GM12878 (cell line): Measurements from ENCODE around the gene GPC5. TPM values are rescaled to one million over a fixed set of nuclear protein-coding genes. Genes with fewer than 3 reads are reported as not detected.

ENCODE experiments used
- CREB1 ChIP-seq: IDR thresholded peaks from 2 replicates; pipeline ENCODE4 v1.6.1; 2012; ENCODE audit warnings: low read depth, mild to moderate bottlenecking, inconsistent platforms
- EZH2 ChIP-seq: IDR thresholded peaks from 2 replicates; pipeline ENCODE4 v1.6.1; 2012; ENCODE audit warnings: low read depth, mild to moderate bottlenecking, control low read depth, inconsistent platforms, low read length, borderline replicate concordance; ENCODE audit not compliant: control insufficient read depth
- HCFC1 ChIP-seq: fragments of 150-350 bp; IDR thresholded peaks from 2 replicates; pipeline ENCODE4 v1.6.1; 2014; ENCODE audit warnings: low read length
- NR2C1 ChIP-seq: fragments of 450-650 bp; IDR thresholded peaks from 2 replicates; pipeline ENCODE4 v1.6.1; 2017; ENCODE audit warnings: antibody characterized with exemption, mild to moderate bottlenecking, moderate library complexity
- NR2C2 ChIP-seq: IDR thresholded peaks from 2 replicates; pipeline ENCODE4 v1.6.1; 2011; ENCODE audit warnings: borderline replicate concordance, low read depth; ENCODE audit not compliant: control insufficient read depth, insufficient read length
- POLR2AphosphoS2 ChIP-seq: IDR thresholded peaks from 2 replicates; pipeline ENCODE4 v1.6.1; 2011; ENCODE audit warnings: low read depth, mild to moderate bottlenecking, low read length, improper control_type of control experiment, moderate library complexity
- RAD21 ChIP-seq: IDR thresholded peaks from 2 replicates; pipeline ENCODE4 v1.6.1; 2011; ENCODE audit warnings: mild to moderate bottlenecking, low read depth, low read length, moderate library complexity; ENCODE audit not compliant: insufficient read depth
- SMC3 ChIP-seq: IDR thresholded peaks from 2 replicates; pipeline ENCODE4 v1.6.1; 2011; ENCODE audit warnings: low read length, improper control_type of control experiment, borderline replicate concordance
- SREBF1 ChIP-seq: IDR thresholded peaks from 2 replicates; pipeline ENCODE4 v1.6.1; 2012; ENCODE audit warnings: mild to moderate bottlenecking, low read length
- SUPT20H ChIP-seq: IDR thresholded peaks from 2 replicates; pipeline ENCODE4 v1.6.1; 2011; ENCODE audit warnings: low read depth, mild to moderate bottlenecking, low read length, moderate library complexity, borderline replicate concordance; ENCODE audit not compliant: control insufficient read depth
- polyA plus RNA-seq, 11 experiments: library from polyadenylated mRNA; depleted of rRNA in 4 of 11; unstranded in 6 of 11; stranded (reverse) in 5 of 11; fragments of >200 nt; fragmentation: Nextera tagmentation in 4 of 11; fragmentation: Illumina TruSeq in 1 of 11; extraction: Ambion mirVana in 4 of 11; extraction: Trizol in 1 of 11; gene quantifications; 1 replicate in 1 of 11; 2 replicates in 10 of 11; pipeline versions ENCODE4 v1.2.1 to v1.2.3, GENCODE V29; 2011 to 2016; ENCODE audit warnings: inconsistent platforms in 2 of 11, missing spikeins in 2 of 11, low read depth in 1 of 11
- total RNA-seq, 4 experiments: library from RNA; depleted of rRNA in 3 of 4; stranded (reverse); fragments of >200 nt in 3 of 4; fragmentation: Illumina TruSeq in 1 of 4; extraction: Trizol in 1 of 4; gene quantifications; 2 replicates each; pipeline versions ENCODE4 v1.2.1 to v1.2.3, GENCODE V29; 2013 to 2021
- TF ChIP-seq, protein P1 (sequence below): IDR thresholded peaks from 2 replicates; pipeline ENCODE4 v1.6.1; 2012; ENCODE audit warnings: improper control_type of control experiment, low read depth, low read length; ENCODE audit not compliant: insufficient replicate concordance
- TF ChIP-seq, protein P2 (sequence below): IDR thresholded peaks from 2 replicates; pipeline ENCODE4 v1.6.1; 2011; ENCODE audit warnings: low read depth, low read length, improper control_type of control experiment, borderline replicate concordance
- TF ChIP-seq, protein P3 (sequence below): fragments of 450-650 bp; IDR thresholded peaks from 2 replicates; pipeline ENCODE4 v1.6.1; 2016; ENCODE audit warnings: mild to moderate bottlenecking, moderate library complexity, borderline replicate concordance
- TF ChIP-seq, protein P4 (sequence below): IDR thresholded peaks from 2 replicates; pipeline ENCODE4 v1.6.1; 2011; ENCODE audit warnings: low read depth, mild to moderate bottlenecking, low read length, moderate library complexity, borderline replicate concordance; ENCODE audit errors: extremely low read depth
- TF ChIP-seq, protein P5 (sequence below): IDR thresholded peaks from 2 replicates; pipeline ENCODE4 v1.6.1; 2012; ENCODE audit warnings: low read depth, low read length, improper control_type of control experiment
- TF ChIP-seq, protein P6 (sequence below), 3 experiments: IDR thresholded peaks in 2 of 3; conservative IDR thresholded peaks in 1 of 3; 2 replicates each; pipeline ENCODE4 v1.5.1; 2011; ENCODE audit warnings: low read depth in 3 of 3, low read length in 3 of 3, mild to moderate bottlenecking in 3 of 3, control low read depth in 2 of 3, moderate library complexity in 2 of 3, inconsistent platforms in 1 of 3, mixed read lengths in 1 of 3; ENCODE audit not compliant: control insufficient read depth in 2 of 3, insufficient read depth in 1 of 3; ENCODE audit errors: extremely low read depth in 1 of 3

GPC5 gene
- total and polyA plus RNA-seq, 10 of the 15 experiments (the other 5 are each of a cell fraction or from before 2014, with no cell fraction given) = 0.05 to 0.87 (median 0.44) TPM; not detected in 1

DNA sequence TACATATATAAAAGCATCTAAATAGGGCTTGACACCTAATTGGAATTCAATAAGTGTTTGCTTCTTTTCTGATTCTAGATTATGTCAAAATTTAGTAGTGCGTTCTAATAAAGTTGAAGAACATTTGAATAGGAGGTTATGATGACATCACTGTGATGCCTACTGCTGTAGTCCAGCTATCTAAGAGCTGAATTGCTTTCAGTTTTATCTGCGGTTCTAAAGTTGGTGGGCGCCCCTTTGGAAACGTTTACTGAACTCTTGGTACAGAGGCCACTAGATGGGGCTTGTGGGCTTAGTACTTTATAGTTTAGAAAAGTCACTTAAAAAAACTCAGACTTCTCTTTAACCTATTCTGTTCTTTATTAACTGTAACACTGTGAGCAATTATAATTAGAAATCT is 776.9 kb downstream of the GPC5 start (continued):
- TF ChIP-seq, protein P1, sequence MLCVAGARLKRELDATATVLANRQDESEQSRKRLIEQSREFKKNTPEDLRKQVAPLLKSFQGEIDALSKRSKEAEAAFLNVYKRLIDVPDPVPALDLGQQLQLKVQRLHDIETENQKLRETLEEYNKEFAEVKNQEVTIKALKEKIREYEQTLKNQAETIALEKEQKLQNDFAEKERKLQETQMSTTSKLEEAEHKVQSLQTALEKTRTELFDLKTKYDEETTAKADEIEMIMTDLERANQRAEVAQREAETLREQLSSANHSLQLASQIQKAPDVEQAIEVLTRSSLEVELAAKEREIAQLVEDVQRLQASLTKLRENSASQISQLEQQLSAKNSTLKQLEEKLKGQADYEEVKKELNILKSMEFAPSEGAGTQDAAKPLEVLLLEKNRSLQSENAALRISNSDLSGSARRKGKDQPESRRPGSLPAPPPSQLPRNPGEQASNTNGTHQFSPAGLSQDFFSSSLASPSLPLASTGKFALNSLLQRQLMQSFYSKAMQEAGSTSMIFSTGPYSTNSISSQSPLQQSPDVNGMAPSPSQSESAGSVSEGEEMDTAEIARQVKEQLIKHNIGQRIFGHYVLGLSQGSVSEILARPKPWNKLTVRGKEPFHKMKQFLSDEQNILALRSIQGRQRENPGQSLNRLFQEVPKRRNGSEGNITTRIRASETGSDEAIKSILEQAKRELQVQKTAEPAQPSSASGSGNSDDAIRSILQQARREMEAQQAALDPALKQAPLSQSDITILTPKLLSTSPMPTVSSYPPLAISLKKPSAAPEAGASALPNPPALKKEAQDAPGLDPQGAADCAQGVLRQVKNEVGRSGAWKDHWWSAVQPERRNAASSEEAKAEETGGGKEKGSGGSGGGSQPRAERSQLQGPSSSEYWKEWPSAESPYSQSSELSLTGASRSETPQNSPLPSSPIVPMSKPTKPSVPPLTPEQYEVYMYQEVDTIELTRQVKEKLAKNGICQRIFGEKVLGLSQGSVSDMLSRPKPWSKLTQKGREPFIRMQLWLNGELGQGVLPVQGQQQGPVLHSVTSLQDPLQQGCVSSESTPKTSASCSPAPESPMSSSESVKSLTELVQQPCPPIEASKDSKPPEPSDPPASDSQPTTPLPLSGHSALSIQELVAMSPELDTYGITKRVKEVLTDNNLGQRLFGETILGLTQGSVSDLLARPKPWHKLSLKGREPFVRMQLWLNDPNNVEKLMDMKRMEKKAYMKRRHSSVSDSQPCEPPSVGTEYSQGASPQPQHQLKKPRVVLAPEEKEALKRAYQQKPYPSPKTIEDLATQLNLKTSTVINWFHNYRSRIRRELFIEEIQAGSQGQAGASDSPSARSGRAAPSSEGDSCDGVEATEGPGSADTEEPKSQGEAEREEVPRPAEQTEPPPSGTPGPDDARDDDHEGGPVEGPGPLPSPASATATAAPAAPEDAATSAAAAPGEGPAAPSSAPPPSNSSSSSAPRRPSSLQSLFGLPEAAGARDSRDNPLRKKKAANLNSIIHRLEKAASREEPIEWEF = no peak
- TF ChIP-seq, protein P2, sequence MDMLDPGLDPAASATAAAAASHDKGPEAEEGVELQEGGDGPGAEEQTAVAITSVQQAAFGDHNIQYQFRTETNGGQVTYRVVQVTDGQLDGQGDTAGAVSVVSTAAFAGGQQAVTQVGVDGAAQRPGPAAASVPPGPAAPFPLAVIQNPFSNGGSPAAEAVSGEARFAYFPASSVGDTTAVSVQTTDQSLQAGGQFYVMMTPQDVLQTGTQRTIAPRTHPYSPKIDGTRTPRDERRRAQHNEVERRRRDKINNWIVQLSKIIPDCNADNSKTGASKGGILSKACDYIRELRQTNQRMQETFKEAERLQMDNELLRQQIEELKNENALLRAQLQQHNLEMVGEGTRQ = no peak
- TF ChIP-seq SUPT20H (no peak), NR2C2 (no peak), EZH2 (no peak), POLR2AphosphoS2 (no peak), CREB1 (peak; percentile 28; the same call in 1 of the 2 replicates), NR2C1 (no peak), RAD21 (0 out of 2 replicates have a peak, but pooled peaks have one; percentile 19), SMC3 (no peak; the same call in 1 of the 2 replicates), HCFC1 (no peak), SREBF1 (no peak)
- TF ChIP-seq, protein P3, sequence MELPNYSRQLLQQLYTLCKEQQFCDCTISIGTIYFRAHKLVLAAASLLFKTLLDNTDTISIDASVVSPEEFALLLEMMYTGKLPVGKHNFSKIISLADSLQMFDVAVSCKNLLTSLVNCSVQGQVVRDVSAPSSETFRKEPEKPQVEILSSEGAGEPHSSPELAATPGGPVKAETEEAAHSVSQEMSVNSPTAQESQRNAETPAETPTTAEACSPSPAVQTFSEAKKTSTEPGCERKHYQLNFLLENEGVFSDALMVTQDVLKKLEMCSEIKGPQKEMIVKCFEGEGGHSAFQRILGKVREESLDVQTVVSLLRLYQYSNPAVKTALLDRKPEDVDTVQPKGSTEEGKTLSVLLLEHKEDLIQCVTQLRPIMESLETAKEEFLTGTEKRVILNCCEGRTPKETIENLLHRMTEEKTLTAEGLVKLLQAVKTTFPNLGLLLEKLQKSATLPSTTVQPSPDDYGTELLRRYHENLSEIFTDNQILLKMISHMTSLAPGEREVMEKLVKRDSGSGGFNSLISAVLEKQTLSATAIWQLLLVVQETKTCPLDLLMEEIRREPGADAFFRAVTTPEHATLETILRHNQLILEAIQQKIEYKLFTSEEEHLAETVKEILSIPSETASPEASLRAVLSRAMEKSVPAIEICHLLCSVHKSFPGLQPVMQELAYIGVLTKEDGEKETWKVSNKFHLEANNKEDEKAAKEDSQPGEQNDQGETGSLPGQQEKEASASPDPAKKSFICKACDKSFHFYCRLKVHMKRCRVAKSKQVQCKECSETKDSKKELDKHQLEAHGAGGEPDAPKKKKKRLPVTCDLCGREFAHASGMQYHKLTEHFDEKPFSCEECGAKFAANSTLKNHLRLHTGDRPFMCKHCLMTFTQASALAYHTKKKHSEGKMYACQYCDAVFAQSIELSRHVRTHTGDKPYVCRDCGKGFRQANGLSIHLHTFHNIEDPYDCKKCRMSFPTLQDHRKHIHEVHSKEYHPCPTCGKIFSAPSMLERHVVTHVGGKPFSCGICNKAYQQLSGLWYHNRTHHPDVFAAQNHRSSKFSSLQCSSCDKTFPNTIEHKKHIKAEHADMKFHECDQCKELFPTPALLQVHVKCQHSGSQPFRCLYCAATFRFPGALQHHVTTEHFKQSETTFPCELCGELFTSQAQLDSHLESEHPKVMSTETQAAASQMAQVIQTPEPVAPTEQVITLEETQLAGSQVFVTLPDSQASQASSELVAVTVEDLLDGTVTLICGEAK = peak; percentile 92
- TF ChIP-seq, protein P4, sequence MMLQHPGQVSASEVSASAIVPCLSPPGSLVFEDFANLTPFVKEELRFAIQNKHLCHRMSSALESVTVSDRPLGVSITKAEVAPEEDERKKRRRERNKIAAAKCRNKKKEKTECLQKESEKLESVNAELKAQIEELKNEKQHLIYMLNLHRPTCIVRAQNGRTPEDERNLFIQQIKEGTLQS = no peak
- TF ChIP-seq, protein P5, sequence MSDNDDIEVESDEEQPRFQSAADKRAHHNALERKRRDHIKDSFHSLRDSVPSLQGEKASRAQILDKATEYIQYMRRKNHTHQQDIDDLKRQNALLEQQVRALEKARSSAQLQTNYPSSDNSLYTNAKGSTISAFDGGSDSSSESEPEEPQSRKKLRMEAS = no peak
- TF ChIP-seq, protein P6, sequence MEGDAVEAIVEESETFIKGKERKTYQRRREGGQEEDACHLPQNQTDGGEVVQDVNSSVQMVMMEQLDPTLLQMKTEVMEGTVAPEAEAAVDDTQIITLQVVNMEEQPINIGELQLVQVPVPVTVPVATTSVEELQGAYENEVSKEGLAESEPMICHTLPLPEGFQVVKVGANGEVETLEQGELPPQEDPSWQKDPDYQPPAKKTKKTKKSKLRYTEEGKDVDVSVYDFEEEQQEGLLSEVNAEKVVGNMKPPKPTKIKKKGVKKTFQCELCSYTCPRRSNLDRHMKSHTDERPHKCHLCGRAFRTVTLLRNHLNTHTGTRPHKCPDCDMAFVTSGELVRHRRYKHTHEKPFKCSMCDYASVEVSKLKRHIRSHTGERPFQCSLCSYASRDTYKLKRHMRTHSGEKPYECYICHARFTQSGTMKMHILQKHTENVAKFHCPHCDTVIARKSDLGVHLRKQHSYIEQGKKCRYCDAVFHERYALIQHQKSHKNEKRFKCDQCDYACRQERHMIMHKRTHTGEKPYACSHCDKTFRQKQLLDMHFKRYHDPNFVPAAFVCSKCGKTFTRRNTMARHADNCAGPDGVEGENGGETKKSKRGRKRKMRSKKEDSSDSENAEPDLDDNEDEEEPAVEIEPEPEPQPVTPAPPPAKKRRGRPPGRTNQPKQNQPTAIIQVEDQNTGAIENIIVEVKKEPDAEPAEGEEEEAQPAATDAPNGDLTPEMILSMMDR (IDR thresholded peaks at IDR 0.05 in 2 of 3, conservative IDR thresholded peaks at IDR 0.05 in 1 of 3; ENCODE audit: control insufficient read depth in 2 of 3, extremely low read depth in 1 of 3, insufficient read depth in 1 of 3, low read depth in 3 of 3, low read length in 3 of 3) = peak; percentile 18 to 28 (median 23); a peak in 3 of 6 replicates
